Mammary epithelial cell (primary cell): Measurements from ENCODE around the gene AGTPBP1.

Source experiments
- CTCF ChIP-seq, 2 donors: IDR thresholded peaks in 1 of 2; conservative IDR thresholded peaks in 1 of 2; 2 replicates each; pipeline ENCODE4 v1.5.1; 2011 to 2012; ENCODE audit warnings: inconsistent platforms in 2 of 2, low read length in 2 of 2, mild to moderate bottlenecking in 2 of 2, control low read depth in 1 of 2, low read depth in 1 of 2; ENCODE audit not compliant: insufficient read depth in 1 of 2; ENCODE audit errors: extremely low read depth in 1 of 2
- EZH2 ChIP-seq: IDR thresholded peaks from 2 replicates; pipeline ENCODE4 v1.6.1; 2012; ENCODE audit warnings: low read length, inconsistent platforms, borderline replicate concordance

- TF ChIP-seq CTCF (conservative IDR thresholded peaks at IDR 0.05 in 1 of 2, IDR thresholded peaks at IDR 0.05 in 1 of 2; ENCODE audit: extremely low read depth in 1 of 2, insufficient read depth in 1 of 2, low read depth in 1 of 2, low read length in 2 of 2) (no peak), EZH2 (no peak)
These were observed 79.2 kb downstream of the AGTPBP1 start for GRCh38 chr9:85662573-85662972.
